OCI-LY7 (cell line): Measurements from ENCODE around the gene CHST9. TPM values are rescaled to one million over a fixed set of nuclear protein-coding genes. Genes with fewer than 3 reads are reported as not detected.
"Not testable (repeated sequence)": the region's sequence is repeated elsewhere in the genome, so short reads cannot be mapped to it uniquely, and the experiment has no call there.

Experiments
- Bru-seq: library from RNA; stranded (reverse); fragments of 400-500 nt; gene quantifications from one replicate; lab custom pipeline; 2021; lab: Mats Ljungman, UMichigan
- BruChase-seq, 2 experiments: library from RNA; stranded (reverse); fragments of 400-500 nt; gene quantifications; one replicate each; lab custom pipeline; 2021; lab: Mats Ljungman, UMichigan
- BruUV-seq: library from RNA; stranded (reverse); fragments of 400-500 nt; replicated peaks from 2 replicates; lab custom pipeline; 2021; lab: Mats Ljungman, UMichigan
- CTCF ChIA-PET: fragments of 300-600 bp; sonication (Branson Sonifier 250); formaldehyde crosslinking; loops from one replicate; lab custom pipeline; 2022; ENCODE audit warnings: antibody characterized with exemption; ENCODE audit not compliant: unreplicated experiment; lab: Charles Lee
- POLR2A ChIA-PET: fragments of 300-600 bp; sonication (Branson Sonifier 250); formaldehyde crosslinking; loops from one replicate; lab custom pipeline; 2022; ENCODE audit warnings: antibody characterized with exemption; lab: Charles Lee
- DNase-seq: peaks from one replicate; pipeline ENCODE4 v3.0.0-alpha.2; 2015; ENCODE audit warnings: low spot score
- H2AFZ ChIP-seq: fragments of 200-600 bp; sonication (generic), shearing (Covaris generic); 2 replicates; pipeline ENCODE4 v1.6.1; 2014; ENCODE audit warnings: mild to moderate bottlenecking, antibody characterized with exemption, low read length, moderate library complexity
- H3K27ac ChIP-seq: fragments of 200-600 bp; sonication (generic); 2 replicates; pipeline ENCODE4 v1.5.1; 2014; ENCODE audit warnings: mixed run types, low read depth, mild to moderate bottlenecking, moderate library complexity, low read length, inconsistent platforms; ENCODE audit not compliant: poor library complexity, severe bottlenecking
- H3K36me3 ChIP-seq: fragments of 200-600 bp; sonication (generic); 2 replicates; pipeline ENCODE4 v1.6.1; 2014; ENCODE audit warnings: mild to moderate bottlenecking, antibody characterized with exemption, low read length, moderate library complexity, mixed read lengths; ENCODE audit not compliant: insufficient read depth
- H3K4me1 ChIP-seq: fragments of 200-600 bp; sonication (generic); 2 replicates; pipeline ENCODE4 v1.5.1; 2014; ENCODE audit warnings: mild to moderate bottlenecking, low read length; ENCODE audit not compliant: insufficient read depth, poor library complexity, severe bottlenecking
- H3K4me2 ChIP-seq: fragments of 200-600 bp; sonication (generic); 2 replicates; pipeline ENCODE4 v1.6.1; 2014; ENCODE audit warnings: mild to moderate bottlenecking, low read length
- H3K4me3 ChIP-seq: fragments of 200-600 bp; sonication (generic); 2 replicates; pipeline ENCODE4 v1.5.1; 2014; ENCODE audit warnings: mild to moderate bottlenecking, low read depth, low read length; ENCODE audit not compliant: poor library complexity, severe bottlenecking
- H3K79me2 ChIP-seq: fragments of 200-600 bp; sonication (generic); 2 replicates; pipeline ENCODE4 v1.6.1; 2016; ENCODE audit warnings: low read depth, mild to moderate bottlenecking, low read length, moderate library complexity, mixed read lengths; ENCODE audit not compliant: insufficient read depth
- H3K9me2 ChIP-seq: fragments of 200-600 bp; sonication (generic); 2 replicates; pipeline ENCODE4 v1.6.1; 2016; ENCODE audit warnings: mild to moderate bottlenecking, low read length, mixed read lengths; ENCODE audit not compliant: insufficient read depth
- H3K9me3 ChIP-seq: fragments of 200-600 bp; sonication (generic); 2 replicates; pipeline ENCODE4 v1.6.1; 2014; ENCODE audit warnings: mild to moderate bottlenecking, mixed run types, low read length, mixed read lengths
- H4K20me1 ChIP-seq: fragments of 200-600 bp; sonication (generic); 2 replicates; pipeline ENCODE4 v1.6.1; 2014; ENCODE audit warnings: mild to moderate bottlenecking, antibody characterized with exemption, low read length, moderate library complexity, mixed read lengths; ENCODE audit not compliant: insufficient read depth
- CTCF ChIP-seq: fragments of 200-600 bp; sonication (generic); conservative IDR thresholded peaks from 2 replicates; pipeline ENCODE4 v1.5.1; 2014; ENCODE audit warnings: mild to moderate bottlenecking, antibody characterized with exemption, low read length, moderate library complexity, mixed read lengths
- EZH2phosphoT487 ChIP-seq: fragments of 200-600 bp; sonication (generic); IDR thresholded peaks from 2 replicates; pipeline ENCODE4 v1.6.1; 2018; ENCODE audit warnings: low read depth, borderline replicate concordance, mild to moderate bottlenecking, mixed run types, antibody characterized with exemption, low read length, moderate library complexity, mixed read lengths
- intact Hi-C: fragments of 100-400 bp; cut with micrococcal nuclease; formaldehyde crosslinking; loops from one replicate; pipeline ENCODE4 v1.10.0; 2022; ENCODE audit not compliant: unreplicated experiment
- long read RNA-seq: library from polyadenylated mRNA; stranded (forward); transcript quantifications from one replicate; pipeline ENCODE4 v2.0.0, GENCODE V29; 2022
- total RNA-seq, 2 experiments: library from RNA; depleted of rRNA in 1 of 2; stranded (reverse); fragments of >200 nt in 1 of 2; shearing (Covaris generic) in 1 of 2; gene quantifications; 2 replicates each; pipeline ENCODE4 v1.2.3, GENCODE V29; 2014 to 2022

Gene CHST9
- total RNA-seq (2014; rRNA removed; shearing (Covaris generic)) = not detected in 2 replicates
- total RNA-seq (2022) = not detected in 2 replicates
- Bru-seq, nascent RNA = percentile 10 among the genes with signal in this experiment
- BruChase-seq, experiment 1, labeled RNA remaining after a 6-hour chase = percentile 5 among the genes with signal in this experiment
- percentile 2 among the genes with signal in this experiment for BruChase-seq, experiment 2, labeled RNA remaining after a 2-hour chase
- long read RNA-seq = 0 reads

- CTCF ChIA-PET = no interaction called here
These were observed at the start of gene CHST9 for GRCh38 chr18:27185025-27185763. TSS of gene CHST9 (minus strand) at chr18:27185308. CDS start at chr18:27142809, 42,499 bp downstream.

GRCh38 chr18:27232355-27232754 is 47.2 kb upstream of the CHST9 start:
- H3K4me3 ChIP-seq, BruUV-seq, H3K4me2 ChIP-seq, intact Hi-C loops, POLR2A ChIA-PET, H3K36me3 ChIP-seq, H3K4me1 ChIP-seq, H2AFZ ChIP-seq, H3K9me3 ChIP-seq, H4K20me1 ChIP-seq, DNase-seq, H3K9me2 ChIP-seq, H3K79me2 ChIP-seq, CTCF ChIA-PET, H3K27ac ChIP-seq: not testable (repeated sequence)

More at GRCh38 chr18:27185025-27185763, at the start of gene CHST9:
- POLR2A ChIA-PET = no interaction called here
- no peak for DNase-seq
- H3K27ac ChIP-seq = no peak within 1 kb of the TSS
- no peaks in the 10 kb centered on the region for H4K20me1 ChIP-seq
- no peaks in the 10 kb centered on the region for H3K79me2 ChIP-seq
- intact Hi-C loops = no loop called here
- no TSS peak for BruUV-seq
- H3K9me2 ChIP-seq = no peaks in the 10 kb centered on the region
- H2AFZ ChIP-seq = no peak within 1 kb of the TSS
- H3K4me1 ChIP-seq = no peaks in the 10 kb centered on the region
- H3K4me2 ChIP-seq = no peak within 1 kb of the TSS
- no peak for TF ChIP-seq EZH2phosphoT487
- TF ChIP-seq CTCF = no peak
- no peaks in the 10 kb centered on the region for H3K36me3 ChIP-seq
- H3K9me3 ChIP-seq = no peaks in the 10 kb centered on the region
- no peak within 1 kb of the TSS for H3K4me3 ChIP-seq

- H3K36me3 ChIP-seq, H3K9me2 ChIP-seq, H3K4me3 ChIP-seq, H3K79me2 ChIP-seq, H3K4me2 ChIP-seq, H3K4me1 ChIP-seq, H3K27ac ChIP-seq, POLR2A ChIA-PET, H4K20me1 ChIP-seq, H3K9me3 ChIP-seq, H2AFZ ChIP-seq, DNase-seq, BruUV-seq, intact Hi-C loops, CTCF ChIA-PET: not testable (repeated sequence)
These were observed 46.6 kb upstream of the CHST9 start for GRCh38 chr18:27231671-27232070.

- POLR2A ChIA-PET, H3K27ac ChIP-seq, H2AFZ ChIP-seq, H3K9me2 ChIP-seq, H3K4me3 ChIP-seq, BruUV-seq, H3K79me2 ChIP-seq, H4K20me1 ChIP-seq, intact Hi-C loops, H3K4me1 ChIP-seq, CTCF ChIA-PET, H3K36me3 ChIP-seq, DNase-seq, H3K9me3 ChIP-seq, H3K4me2 ChIP-seq: not testable (repeated sequence)
These were observed 46.1 kb upstream of the CHST9 start for GRCh38 chr18:27231221-27231620.
